ENCODE data around the gene CLTA.

DNA sequence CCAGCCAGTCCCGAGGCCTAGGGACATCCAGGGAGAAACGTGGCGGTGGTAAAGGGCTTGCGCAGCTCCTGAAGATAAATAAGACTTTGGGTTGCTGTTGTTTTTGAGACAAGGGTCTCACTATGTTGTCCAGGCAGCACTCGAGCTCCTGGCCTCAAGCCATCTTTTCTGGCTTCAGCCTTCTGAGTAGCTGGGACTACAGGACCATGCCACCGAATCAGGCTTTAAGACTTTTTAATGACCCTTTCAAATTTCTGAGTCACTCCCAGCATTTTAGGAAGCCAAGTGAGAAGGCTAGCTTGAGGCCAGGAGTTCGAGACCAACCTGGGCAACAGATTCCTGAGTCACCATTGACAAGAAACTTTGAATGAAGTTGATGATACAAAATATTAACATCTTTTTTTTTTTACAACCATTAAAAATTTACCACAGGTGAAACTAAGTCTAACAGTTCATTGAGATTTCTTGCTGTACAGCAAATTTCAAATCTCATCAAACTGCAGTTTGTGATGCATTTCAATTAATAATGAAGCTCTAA, 68.3 kb downstream of the CLTA start:
- no peak for TF ChIP-seq POLR2AphosphoS5 (IDR thresholded peaks at IDR 0.05; ENCODE audit: low read depth, low read length)
- TF ChIP-seq RAD21 (IDR thresholded peaks at IDR 0.05; ENCODE audit: low read length), result no peak
- TF ChIP-seq, protein P1, sequence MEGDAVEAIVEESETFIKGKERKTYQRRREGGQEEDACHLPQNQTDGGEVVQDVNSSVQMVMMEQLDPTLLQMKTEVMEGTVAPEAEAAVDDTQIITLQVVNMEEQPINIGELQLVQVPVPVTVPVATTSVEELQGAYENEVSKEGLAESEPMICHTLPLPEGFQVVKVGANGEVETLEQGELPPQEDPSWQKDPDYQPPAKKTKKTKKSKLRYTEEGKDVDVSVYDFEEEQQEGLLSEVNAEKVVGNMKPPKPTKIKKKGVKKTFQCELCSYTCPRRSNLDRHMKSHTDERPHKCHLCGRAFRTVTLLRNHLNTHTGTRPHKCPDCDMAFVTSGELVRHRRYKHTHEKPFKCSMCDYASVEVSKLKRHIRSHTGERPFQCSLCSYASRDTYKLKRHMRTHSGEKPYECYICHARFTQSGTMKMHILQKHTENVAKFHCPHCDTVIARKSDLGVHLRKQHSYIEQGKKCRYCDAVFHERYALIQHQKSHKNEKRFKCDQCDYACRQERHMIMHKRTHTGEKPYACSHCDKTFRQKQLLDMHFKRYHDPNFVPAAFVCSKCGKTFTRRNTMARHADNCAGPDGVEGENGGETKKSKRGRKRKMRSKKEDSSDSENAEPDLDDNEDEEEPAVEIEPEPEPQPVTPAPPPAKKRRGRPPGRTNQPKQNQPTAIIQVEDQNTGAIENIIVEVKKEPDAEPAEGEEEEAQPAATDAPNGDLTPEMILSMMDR (IDR thresholded peaks at IDR 0.05), result no peak
- TF ChIP-seq, protein P2, sequence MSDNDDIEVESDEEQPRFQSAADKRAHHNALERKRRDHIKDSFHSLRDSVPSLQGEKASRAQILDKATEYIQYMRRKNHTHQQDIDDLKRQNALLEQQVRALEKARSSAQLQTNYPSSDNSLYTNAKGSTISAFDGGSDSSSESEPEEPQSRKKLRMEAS (IDR thresholded peaks at IDR 0.05; ENCODE audit: low read depth), result no peak
- TF ChIP-seq RXRA (IDR thresholded peaks at IDR 0.05; ENCODE audit: borderline replicate concordance, low read depth), result no peak
- TF ChIP-seq, protein P3, sequence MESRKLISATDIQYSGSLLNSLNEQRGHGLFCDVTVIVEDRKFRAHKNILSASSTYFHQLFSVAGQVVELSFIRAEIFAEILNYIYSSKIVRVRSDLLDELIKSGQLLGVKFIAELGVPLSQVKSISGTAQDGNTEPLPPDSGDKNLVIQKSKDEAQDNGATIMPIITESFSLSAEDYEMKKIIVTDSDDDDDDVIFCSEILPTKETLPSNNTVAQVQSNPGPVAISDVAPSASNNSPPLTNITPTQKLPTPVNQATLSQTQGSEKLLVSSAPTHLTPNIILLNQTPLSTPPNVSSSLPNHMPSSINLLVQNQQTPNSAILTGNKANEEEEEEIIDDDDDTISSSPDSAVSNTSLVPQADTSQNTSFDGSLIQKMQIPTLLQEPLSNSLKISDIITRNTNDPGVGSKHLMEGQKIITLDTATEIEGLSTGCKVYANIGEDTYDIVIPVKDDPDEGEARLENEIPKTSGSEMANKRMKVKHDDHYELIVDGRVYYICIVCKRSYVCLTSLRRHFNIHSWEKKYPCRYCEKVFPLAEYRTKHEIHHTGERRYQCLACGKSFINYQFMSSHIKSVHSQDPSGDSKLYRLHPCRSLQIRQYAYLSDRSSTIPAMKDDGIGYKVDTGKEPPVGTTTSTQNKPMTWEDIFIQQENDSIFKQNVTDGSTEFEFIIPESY (IDR thresholded peaks at IDR 0.05; ENCODE audit: borderline replicate concordance, low read depth), result no peak
- no peak for TF ChIP-seq YY1 (IDR thresholded peaks at IDR 0.05; ENCODE audit: low read depth)

All from SK-N-SH (cell line).